GM21737 (cell line): ENCODE results near the gene PARD3.
"Not testable (repeated sequence)": the region's sequence is repeated elsewhere in the genome, so short reads cannot be mapped to it uniquely, and the experiment has no call there.

Experiments used
- ATAC-seq: cut with Tn5 transposase; IDR thresholded peaks from one replicate; pipeline ENCODE4 v1.9.1; 2021; ENCODE audit warnings: mild to moderate bottlenecking, moderate library complexity; ENCODE audit not compliant: unreplicated experiment

PARD3 gene

DNA sequence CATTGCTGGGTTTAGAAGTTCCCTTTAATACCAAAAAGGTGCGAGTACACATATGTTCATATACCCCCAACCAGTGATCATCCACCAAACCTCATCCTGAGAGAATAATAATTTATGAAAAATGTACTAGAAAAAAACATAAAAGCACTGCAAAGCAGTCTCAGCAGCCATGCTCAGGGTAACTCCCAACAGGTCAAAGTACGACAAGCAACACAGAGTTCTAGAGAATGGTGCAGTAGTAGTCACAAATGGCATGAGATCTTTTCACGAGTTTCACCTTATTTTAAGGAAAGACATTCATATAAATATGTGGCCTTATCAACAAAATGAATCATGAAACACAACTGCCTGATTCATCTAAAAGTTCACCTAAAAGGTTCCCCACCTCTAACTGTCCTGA, 338.5 kb downstream of the PARD3 start:
- ATAC-seq, result no peak

DNA sequence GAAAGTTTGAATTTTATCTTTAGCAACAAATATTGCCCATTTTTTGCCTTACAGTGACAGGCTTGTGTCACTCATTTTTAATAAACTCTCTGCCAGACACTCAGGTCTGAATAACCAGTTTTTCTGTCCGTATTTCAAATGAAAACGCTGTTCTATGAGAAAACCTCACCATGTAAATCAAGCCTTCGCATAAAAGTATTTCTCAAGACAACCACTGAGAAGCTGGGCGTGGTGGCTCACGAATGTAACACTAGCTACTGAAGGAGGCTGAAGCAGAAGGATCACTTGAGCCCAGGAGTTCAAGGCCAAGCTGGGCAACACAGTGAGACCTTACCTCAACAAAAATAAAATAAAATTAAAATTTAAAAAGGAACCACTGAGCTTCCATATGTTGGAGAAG, 339.3 kb downstream of the PARD3 start:
- ATAC-seq, result no peak

DNA sequence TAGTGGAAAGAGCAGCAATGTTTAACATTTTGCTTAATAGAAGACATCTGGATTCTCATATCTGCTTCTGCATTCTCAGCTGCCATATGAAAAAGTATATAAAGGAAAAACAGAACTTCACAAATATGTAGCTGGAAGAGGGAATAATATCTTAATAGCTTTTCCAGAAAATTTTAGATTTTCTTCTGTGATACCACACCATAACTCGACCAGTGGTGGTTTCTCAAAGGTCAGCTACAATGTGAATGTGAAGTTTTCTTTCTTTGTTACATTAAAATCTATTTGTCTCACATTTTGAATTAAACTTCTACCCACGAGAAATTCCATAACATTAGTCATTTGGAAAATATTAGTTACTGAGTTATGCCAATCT, 339.8 kb downstream of the PARD3 start:
- ATAC-seq, result no peak

DNA sequence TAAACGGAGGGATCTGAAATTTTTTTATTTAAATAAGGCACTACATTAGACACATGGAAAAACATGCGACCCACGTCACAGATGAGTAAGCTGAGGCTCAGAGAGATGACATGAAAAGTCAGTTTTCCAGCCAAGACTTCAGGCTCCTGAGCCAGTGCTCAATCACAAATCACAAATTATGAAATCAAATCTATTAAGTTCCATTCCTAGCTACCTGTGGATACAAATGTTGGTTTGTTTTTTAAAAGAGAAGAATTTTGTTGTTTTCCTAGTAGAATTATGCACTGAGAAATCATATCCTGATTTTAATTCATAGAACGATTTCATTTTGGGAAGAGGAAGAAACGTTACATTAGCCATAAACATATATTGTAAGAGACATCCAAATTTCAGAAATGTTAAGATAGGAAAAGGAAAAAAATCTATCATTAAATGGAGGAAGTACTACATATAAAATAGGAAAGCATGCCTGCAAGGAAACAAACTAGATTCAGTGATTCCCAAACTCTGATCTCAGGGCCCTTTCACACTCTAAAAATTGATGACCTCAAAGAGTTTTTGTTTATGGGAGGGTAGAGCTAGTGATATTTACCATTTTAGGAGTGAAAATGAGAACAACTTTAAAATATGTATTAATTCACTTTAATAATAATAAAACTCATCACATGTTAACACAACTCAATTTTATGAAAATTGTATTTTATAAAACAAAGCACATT, 340.4 kb downstream of the PARD3 start:
- ATAC-seq, result no peak

DNA sequence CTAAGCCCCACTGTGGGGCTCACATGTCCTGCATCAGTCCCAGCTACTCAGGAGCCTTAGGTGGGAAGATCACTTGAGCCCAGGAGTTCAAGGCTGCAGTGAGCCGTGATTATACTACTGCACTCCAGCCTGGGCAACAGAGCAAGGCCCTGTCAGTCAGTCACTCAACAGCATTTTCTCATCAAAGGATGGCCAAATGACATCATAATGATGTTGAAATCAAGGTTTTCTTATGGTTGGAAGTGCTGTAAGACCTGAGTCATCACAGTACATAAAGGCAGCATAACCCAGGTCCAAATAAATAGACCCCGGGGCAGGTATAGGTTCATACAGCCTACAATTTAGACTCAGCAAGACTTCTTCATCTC, 341.1 kb downstream of the PARD3 start:
- ATAC-seq, result no peak

DNA sequence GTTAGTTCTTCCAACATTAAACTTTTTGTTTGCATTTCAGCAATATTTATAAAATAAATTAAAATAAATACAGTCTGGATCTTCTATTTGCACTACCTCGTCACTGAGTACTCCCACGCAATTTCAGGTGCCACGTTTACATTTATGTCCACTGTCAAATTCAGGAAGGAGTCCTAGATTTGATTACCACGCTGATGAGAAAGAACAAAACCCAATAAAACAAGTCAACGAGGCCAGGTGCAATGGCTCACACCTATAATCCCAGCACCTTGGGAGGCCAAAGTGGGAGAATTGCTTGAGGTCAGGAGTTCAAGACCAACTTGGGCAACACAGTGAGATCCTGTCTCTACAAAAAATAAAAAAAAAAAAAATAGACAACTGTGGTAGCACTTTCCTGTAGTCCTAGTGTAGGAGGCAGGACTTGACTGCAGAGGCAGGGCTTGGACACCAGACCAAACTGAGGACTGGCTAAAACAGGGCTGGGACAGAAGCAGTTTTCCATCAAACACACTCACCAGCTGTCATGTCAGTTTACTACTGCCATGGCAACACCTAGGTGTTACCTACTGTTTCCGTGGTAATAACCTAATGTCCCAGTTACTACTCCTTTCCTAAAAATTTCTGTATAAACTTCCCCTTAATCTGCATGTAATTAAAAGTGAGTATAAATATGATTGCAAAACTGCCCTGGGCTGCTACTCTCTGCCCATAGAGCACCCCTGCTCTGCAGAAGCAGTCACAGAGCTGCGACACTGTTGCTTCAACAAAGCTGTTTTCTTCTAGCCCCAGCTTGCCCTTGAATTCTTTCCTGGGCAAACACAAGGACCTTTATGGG, 341.7 kb downstream of the PARD3 start:
- no peak for ATAC-seq

DNA sequence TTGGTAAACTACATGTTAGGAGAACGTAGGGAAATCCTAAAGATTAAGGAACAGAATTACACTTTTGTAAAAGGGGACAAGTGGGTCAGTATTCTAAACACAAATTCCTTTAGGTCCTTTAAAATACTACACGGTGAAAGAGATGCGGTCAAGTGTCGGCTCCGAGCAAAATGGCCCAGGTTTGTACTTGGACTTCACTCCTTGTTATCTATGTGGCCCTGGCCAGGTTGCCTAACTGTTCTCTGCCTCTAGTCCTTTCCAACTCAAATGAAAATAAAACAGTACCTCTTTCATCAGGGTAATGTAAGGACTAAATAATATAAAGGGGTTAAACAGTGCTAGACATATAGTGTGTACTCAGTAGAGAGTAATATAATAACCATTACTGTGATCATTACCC, 344.8 kb downstream of the PARD3 start:
- ATAC-seq, result no peak

DNA sequence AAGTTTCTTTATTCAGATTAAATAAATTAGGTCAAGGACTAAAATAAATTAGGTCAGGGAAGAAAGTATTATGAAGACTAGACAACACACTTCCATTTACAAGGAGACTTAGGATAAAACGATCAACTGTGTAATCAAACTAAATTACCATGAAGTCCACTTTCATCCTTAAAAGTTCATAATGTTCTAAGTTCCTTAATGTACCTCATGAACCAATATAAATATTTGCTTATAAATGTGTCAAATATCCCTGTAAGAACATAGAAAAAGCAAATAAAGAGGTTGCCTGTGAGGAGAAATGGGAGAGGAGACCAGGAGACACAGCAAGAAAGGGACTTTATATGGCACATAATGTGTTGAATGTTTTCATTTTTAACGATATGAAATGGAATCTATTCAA, 345.6 kb downstream of the PARD3 start:
- no peak for ATAC-seq

DNA sequence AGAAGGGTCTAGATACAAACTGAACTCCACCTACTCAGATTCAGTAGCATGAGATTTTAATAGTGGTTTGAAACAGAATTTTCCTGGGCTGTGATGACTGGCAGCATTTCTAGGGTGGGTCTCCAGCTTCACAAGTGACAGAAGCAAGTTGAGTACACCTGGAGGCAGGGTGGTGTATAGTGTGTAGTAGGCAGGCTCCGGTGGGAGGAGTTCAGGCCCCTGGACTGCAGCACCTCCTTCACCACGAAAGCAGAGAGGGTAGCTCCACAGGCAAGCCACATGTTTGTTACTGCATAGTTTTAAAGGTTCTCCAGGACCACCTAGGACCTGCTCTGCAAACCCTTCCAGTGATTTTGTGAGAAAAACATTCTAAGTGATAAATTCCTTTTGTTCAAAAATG, 347.2 kb downstream of the PARD3 start:
- no peak for ATAC-seq

DNA sequence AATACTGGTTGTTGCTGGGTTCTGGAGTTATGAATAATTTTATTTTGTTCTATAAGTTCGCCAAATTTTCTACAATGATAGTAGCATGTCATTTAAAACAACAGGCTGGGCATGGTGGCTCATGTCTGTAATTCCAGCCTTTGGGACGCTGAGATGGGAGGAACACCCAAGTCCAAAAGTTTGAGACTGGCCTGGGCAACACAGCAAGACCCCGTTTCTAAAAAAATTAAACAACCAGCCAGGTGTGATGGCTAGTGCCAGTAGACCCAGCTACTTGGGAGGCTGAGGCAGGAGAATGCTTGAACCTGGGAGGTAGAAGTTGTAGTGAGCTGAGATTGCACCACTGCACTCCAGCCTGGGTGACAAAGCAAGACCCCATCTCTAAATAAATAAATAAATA, 347.7 kb downstream of the PARD3 start:
- no peak for ATAC-seq

DNA sequence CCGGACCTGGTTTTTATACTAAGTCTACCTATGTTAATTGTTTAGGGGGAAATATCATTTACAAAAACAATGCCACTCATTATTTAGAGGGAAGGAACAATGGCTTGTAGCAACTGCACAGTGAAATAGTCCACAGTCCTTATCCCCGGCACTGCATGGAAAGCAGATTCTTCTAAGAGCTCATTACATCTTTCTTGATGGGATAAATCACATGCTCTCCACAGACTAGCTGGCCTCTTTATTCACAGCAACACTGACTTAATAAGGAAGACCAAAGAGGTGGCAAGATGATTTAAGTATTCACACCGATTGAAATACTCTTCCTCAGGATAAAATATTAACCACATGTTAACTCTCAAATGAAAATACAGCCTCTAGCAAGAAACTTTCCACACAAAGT, 349.4 kb downstream of the PARD3 start:
- no peak for ATAC-seq

DNA sequence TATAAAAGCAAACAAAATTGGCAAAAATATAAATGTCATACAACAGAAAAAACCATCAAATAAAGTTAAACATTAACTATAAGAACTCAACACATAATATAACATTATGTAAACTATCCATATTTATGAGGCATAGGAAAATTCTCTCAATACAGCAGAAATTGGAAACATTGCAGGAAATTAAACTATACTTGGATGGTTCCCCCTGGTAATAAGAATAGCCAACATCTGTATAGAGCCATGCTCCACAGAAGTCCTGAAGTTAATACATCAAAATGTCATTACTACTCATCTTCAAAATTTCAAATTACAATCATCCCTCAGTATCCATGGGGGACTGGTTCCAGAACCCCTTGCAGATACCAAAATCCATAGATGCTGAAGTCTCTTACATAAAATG, 350.5 kb downstream of the PARD3 start:
- no peak for ATAC-seq

DNA sequence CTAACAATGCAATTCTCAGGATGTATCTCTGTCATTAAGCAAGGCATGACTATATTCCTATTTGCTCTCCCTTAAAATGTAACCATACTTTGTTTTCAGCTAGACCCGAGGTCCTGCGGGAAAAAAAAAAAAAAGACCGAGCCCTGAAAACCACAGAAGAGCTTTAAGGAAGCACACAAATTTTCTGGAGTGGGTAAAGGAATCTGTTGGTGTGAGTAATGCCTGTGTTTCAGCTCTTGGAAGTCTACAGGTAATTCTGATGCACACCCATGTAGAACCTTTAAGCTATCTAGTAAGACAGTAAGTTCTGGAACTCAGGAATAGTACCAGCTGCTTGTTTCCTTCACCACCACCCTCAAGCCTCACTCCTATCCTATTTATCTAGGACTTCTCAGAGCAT, 351.1 kb downstream of the PARD3 start:
- no peak for ATAC-seq

DNA sequence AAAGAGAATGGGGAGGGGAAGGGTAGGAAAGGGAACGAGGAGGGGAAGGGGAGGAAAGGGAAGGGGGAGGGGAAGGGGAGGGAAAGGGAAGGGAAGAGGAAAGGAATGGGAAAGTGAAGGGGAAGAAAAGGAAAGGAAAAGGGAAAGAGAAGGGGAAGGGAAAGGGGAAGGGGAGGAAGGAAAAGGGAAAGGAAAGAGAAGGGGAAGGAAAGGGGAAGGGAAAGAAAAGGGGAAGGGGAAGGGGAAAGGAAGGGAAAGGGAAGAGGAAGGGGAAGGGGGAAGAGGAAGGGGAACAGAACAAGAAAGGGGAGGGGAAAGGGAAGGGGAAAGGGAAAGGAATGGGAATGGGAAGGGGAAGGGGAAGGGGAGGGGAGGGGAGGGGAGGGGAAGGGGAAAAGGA, 352.1 kb downstream of the PARD3 start:
- no peak for ATAC-seq

DNA sequence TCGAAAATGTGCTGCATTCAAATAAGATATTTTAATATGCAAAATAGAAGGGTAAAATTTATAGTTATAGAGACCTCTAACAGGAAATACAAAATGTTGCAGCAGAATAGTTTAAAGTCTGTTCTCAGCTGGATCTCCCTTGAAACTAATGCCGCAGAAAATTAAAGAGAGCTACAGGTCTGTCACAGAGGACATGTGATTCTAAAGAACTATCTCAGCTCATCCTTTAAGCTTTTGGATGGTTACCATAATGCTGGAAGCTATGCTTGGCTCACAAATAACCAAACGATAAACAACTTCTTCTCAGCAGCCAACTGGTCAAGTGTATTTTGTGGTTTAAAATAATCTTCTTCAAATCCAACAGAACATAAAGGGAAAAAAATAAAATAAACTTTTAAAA, 353.0 kb downstream of the PARD3 start:
- no peak for ATAC-seq

DNA sequence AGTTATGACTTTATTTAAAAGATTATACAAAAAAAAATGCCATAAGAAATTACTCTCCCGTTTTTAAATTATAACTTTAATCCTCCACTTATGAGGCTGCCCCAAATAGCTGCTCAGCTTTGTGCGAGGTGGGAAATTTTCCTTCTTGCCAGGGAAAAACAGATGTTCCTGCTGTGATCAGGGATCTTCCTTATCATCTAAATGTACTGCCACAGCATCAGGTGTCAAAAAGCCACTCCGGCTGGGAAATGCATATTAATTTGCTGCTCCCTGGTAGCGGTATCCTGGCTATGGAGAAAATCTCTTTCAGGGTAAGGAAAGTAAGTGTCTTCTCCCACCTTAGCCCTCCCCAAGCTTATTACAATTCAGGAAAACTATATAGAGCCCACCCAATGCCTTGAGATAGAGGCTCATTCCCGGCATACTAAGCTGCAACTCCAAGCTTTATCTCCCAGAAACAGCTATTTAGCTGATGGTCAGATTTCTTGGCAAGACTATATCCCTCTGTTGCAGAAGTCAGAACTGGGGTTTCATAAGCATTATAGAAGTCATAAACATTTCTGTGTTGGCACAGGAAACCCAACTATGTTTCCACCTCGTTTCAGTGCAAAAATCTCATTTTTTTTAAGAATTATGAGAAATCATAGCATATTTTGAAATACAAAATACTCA, 360.4 kb downstream of the PARD3 start:
- no peak for ATAC-seq

DNA sequence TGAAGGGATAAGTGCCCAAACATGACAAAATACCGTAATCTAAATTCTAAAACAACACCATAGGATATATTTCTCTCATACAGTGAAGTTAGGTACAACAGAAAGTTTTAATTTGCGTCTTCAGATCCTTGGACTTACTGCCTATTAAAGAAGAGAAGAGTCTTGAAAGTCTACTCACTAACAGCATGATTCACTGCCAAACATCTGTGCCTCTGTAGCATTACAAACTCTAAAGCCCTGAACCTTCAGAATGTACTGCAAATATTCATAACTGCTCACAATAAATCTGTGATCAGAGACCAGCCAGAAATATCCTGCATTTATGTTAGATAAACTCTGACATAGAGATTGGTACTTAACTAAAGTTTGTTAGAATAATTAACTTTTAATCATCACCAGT, 365.3 kb downstream of the PARD3 start:
- no peak for ATAC-seq

DNA sequence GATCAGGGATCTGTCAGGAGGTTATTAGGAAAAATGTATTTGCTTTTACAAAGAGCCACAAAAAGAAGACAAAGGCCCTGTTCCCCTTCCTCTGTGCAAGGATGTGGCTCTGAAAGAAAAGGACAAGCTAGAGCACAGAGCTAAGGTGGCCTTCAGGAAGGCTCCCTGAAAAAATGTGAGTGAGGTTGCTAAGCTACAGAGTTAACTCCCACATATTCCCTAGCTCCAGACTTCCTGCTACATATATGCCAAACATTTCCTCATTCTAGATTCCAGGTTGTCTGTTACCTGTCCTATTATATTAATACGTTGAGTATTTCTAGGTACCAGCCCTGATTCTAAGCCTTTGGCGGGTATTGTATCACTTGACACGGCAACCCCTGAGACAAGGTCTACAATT, 369.0 kb downstream of the PARD3 start:
- no peak for ATAC-seq

DNA sequence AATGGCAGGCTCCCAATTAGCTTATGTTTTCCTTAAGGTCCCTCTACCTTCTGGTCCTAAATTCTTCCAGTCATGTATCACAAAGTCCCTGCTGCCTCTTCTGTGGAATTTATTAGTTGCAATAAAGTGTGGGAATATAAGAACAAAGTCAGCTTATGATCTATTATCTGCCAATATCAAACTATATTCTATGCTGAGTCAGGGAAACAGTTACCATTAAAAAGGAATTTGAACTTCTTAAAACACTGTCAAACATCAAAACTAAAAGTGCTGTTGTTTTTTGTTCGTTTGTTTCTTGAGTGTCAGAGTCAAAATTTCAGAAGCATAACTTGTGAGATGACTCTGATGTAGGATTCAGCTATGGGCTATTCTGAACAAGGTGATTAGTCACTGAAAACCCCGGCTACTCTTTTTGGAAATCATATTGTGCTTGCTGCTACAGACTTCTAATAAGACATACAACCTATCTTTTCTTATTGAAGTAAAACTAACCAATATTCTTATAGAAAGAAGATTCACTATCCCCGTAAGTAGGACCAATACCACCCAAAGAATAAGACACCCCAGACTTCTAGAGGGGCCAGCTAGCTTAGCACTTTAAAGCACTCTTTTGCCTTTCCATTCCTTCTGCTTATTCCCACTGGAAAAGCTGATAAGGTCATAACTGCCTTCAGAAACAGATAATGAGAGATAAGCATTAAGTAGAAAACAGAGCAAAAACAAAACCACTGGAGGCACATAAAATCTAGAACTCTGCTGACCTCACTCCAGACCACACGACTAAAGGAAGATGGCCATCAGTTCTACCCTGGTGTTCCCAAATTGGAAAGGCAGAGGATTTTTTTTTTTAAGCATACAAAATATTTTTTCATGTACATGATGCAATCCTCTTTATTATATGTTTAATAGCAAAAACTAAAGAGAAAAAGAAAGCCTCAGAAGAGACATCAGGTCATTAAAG, 370.6 kb downstream of the PARD3 start:
- ATAC-seq, result no peak

DNA sequence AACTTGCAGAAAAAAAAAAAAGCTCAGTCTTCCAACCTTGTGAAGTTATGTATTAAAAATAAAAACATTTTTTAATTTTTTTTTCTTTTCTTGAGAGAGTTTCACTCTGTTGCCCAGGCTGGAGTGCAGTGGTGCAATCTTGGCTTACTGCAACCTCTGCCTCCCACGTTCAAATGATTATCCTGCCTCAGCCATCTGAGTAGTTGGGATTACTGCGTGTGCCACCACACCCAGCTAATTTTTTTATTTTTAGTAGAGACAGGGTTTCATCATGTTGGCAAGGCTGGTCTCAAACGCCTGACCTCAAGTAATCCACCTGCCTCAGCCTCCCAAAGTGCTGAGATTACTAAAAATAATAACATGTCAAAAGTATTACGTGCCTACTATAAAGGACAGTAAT, 375.7 kb downstream of the PARD3 start:
- ATAC-seq, result not testable (repeated sequence)

DNA sequence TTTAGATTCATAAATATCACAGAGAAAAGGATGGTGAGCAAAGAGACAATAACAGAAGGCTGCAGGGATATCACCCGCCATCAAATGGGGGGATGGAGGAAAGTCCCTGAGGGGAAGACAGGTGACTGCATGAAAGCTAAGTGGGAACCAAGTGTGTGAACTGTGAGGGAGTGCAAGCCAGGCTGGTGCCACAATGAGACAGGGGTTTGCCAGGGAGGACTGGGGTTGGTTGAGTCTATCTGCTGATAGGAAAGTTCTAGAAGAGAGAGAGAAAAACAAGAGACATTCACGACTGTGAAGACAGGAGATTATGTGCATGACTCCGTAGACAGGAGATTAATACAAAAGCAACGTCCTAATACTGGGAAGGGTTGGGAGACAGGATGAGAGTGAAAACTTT, 376.4 kb downstream of the PARD3 start:
- no peak for ATAC-seq
